NCI-H1048 (cell line): ENCODE results near the gene POLN.
"Not testable (repeated sequence)": the region's sequence is repeated elsewhere in the genome, so short reads cannot be mapped to it uniquely, and the experiment has no call there.

Experiments used
- DNase-seq: peaks from one replicate; lab custom pipeline; 2025; lab: John Stamatoyannopoulos, UW

POLN gene

DNA sequence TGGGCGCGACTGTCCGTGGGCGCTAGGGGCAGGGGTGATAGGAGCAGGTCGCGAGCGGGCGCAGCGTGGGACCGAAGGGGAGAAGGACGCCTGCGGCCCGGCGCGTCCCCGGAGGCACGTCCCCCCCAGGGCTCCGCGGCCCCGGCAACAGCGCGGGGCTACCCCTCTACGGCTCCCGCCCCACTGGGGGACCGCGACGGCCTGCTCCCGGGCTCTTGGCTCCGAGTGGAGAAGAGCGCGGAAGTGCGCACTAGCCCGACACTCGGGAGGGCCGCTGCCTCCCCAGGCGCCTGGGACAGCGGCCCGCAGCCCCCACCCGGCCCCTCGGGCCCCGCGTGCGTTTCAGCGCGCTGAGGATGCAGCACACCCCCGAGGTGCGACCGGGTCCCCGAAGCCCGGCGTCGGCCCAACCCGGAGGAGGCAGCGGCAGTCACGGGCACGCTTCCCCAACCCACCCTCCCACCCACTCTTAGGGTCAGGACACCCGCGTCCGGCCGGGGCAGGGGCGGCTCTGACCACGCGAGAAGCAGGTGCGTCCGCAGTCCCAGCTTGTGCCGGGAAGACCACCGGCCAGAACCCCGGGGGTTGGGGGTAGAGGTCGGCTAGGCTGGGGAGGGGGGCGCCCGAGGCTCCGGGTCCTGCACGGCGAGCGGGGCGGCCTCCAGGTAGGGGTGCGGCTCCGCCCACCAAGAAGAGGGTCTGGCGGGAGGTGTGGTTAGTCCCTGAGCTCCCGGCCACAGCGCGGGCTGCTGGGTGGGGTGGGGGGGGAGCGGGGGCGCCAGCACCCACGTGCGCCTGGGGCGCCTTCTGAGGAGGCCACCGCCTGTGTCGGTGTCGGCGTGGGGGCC, 201.3 kb downstream of the POLN start:
- no peak for DNase-seq

DNA sequence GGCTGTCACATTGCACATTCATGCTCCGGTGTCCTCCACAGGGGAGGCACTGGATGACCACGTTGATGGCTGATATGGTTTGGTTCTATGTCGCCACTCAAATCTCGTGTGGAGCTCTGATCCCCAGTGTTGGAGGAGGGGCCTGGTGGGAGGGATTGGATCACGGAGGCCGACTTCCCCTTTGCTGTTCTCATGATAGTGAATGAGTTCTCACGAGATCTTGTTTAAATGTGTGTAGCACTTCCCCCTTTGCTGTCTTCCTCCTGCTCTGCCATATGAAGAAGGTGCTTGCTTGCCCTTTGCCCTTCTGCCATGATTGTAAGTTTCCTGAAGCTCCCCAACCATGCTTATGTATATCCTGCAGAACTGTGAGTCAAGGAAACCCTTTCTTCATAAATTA, 205.1 kb downstream of the POLN start:
- no peak for DNase-seq

DNA sequence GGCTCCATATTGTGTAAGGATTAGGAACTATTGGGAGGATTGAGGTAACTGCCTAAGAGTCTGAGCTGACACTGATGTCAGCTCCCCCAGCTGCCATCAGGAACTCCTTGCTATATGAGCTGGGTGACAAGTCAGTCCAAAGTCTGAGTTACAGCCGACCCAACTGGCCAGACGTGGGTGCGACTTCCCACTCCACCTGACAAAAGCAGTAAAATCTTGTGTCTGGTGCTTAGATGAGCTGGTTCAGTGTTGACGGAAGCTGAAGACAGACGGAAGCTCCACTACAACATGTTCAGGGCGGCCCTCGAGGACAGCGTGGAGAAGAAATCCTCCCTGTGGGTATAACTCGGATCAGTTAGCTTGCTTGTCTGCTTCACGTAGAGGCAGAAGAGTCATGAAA, 205.6 kb downstream of the POLN start:
- no peak for DNase-seq

DNA sequence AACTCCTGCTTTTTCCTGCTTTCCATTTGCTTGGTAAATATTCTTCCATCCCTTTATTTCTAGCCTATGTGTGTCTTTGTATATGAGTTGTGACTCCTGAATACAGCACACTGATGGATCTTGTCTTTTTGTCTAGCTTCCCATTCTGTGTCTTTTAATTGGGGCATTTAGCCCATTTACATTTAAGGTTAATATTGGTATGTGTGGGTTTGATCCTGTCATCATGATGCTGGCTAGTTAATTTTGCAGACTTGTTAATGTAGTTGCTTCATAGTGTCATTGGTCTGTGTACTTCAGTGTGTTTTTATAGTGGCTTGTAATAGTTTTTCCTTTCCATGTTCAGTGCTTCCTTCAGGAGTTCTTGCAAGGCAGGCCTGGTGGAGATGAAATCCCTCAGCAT, 210.8 kb downstream of the POLN start:
- not testable (repeated sequence) for DNase-seq

DNA sequence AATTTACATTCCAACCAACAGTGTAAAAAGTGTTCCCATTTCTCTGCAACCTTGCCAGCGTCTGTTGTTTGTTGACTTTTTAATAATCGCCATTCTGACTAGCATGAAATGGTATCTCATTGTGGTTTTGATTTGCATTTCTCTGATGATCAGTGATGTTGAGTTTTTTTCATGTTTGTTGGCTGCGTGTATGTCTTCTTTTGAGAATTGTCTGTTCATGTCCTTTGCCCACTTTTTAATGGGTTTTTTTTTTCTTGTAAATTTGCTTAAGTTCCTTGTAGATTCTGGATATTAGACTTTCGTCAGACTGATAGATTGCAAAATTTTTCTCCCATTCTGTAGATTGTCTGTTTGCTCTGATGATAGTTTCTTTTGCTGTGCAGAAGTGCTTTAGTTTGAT, 214.8 kb downstream of the POLN start:
- not testable (repeated sequence) for DNase-seq

DNA sequence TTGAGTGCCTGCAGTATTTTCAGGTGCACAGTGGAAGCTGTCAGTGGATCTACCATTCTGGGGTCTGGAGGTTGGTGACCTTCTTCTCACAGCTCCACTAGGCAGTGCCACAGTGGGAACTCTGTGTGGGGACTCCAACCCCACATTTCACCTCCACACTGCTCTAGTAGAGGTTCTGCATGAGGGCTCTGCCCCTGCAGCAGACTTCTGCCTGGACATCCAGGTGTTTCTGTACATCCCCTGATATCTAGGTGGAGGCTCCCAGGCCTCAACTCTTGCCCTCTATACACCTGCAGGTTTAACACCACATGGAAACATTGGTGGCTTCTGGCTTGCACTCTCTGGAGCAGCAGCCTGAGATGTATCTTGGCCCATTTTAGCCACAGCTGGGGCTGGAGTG, 216.1 kb downstream of the POLN start:
- no peak for DNase-seq

DNA sequence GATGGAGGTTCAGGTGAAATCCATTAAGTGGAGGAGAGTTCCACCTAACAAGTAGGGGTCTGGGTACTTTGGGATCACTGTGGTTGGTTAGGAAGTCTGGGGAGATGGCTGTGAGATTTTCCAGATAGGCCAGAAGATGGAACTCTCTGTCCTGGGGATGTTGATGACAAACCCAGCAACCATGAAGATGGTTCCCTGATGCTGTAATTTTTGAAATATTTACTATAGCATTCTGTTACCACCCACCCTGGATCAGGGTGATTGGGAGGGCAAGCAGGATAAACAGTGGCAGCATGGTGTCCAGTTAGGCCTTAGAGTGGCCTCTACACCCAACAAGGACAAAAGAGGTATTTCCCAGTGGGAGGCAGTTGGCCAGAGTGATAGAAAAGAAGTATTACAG, 217.2 kb downstream of the POLN start:
- DNase-seq = no peak
